GM23248 (cell line): ENCODE measurements around the gene ENO2.

Experiments used
- EZH2 ChIP-seq: fragments of 200-600 bp; sonication (generic); IDR thresholded peaks from 2 replicates; pipeline ENCODE4 v1.6.1; 2018; ENCODE audit warnings: antibody characterized with exemption, mild to moderate bottlenecking; ENCODE audit not compliant: insufficient read depth, poor library complexity, severe bottlenecking
- EZH2phosphoT487 ChIP-seq: fragments of 200-600 bp; sonication (generic); IDR thresholded peaks from 2 replicates; pipeline ENCODE4 v1.6.1; 2018; ENCODE audit warnings: antibody characterized with exemption, moderate library complexity, mild to moderate bottlenecking, low read depth; ENCODE audit not compliant: insufficient read depth

DNA sequence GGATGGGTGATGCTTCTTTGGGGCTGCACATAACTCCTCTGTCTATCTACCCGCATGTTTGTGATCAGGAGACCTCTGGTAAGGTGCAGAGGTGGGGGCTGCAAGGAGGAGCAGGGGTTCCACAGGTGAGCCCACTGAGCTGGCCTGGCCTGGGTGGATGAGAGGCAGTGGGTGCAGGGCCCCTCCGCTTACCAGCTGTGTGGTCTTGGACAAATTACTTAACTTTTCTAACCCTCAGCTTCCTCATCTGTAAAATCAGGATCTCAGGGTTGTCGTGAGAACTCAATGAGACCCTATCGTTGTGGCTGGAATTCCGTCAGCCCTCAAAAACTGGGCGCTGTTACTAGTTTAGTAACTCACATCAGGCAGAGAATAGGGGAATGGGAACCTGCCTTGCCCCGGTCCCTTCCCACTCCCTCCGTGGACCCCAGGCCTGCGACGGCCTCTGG is 44.3 kb downstream of the ENO2 start:
- TF ChIP-seq EZH2phosphoT487 (no peak), EZH2 (no peak)
